GM06990 (cell line): ENCODE measurements around the gene ALPK3.

ENCODE experiments used
- DNase-seq: peaks from one replicate; pipeline ENCODE4 v3.0.0-alpha.2; 2011; ENCODE audit not compliant: insufficient read length; ENCODE audit errors: extremely low read depth
- H3K27me3 ChIP-seq: replicated peaks from 2 replicates; pipeline ENCODE4 v1.6.0; 2011; ENCODE audit warnings: low read length; ENCODE audit not compliant: control insufficient read depth, insufficient read depth
- H3K36me3 ChIP-seq: 2 replicates; pipeline ENCODE4 v1.5.1; 2011; ENCODE audit warnings: low read length; ENCODE audit not compliant: control insufficient read depth, insufficient read depth
- H3K4me3 ChIP-seq: replicated peaks from 2 replicates; pipeline ENCODE4 v1.5.1; 2011; ENCODE audit warnings: low read depth, mild to moderate bottlenecking, control low read depth, low read length
- TF ChIP-seq, protein P1 (sequence below): IDR thresholded peaks from 2 replicates; pipeline ENCODE4 v1.5.1; 2011; ENCODE audit warnings: low read length, control low read depth, mild to moderate bottlenecking, inconsistent platforms; ENCODE audit not compliant: insufficient read depth, poor library complexity, severe bottlenecking

ALPK3 gene

DNA sequence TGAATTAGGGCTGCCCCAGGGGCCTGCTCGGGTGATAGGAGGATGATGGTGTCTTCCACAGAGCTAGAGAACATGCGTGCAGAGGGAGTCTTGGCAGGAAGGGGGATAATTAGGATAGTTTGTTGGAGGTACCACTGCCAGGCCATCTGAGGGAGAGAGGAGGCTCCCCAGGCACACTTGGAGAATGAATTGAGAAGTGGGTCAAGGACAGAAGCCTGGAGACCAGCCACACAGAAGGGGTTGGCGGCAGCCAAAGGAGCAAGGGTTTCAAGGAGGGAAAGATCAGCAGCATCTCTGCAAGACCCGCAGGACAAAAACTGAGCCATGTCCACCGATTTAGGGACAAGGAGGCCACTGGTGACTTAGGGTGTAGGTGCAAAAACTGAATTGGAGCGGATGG is 74.2 kb downstream of the ALPK3 start:
- Histone ChIP-seq H3K4me3 (no peak overlapping the region), H3K36me3 (no peaks in the 10 kb centered on the region), H3K27me3 (no peaks in the 10 kb centered on the region; the same call in none of the 2 replicates)
- DNase-seq = no peak
- TF ChIP-seq, protein P1, sequence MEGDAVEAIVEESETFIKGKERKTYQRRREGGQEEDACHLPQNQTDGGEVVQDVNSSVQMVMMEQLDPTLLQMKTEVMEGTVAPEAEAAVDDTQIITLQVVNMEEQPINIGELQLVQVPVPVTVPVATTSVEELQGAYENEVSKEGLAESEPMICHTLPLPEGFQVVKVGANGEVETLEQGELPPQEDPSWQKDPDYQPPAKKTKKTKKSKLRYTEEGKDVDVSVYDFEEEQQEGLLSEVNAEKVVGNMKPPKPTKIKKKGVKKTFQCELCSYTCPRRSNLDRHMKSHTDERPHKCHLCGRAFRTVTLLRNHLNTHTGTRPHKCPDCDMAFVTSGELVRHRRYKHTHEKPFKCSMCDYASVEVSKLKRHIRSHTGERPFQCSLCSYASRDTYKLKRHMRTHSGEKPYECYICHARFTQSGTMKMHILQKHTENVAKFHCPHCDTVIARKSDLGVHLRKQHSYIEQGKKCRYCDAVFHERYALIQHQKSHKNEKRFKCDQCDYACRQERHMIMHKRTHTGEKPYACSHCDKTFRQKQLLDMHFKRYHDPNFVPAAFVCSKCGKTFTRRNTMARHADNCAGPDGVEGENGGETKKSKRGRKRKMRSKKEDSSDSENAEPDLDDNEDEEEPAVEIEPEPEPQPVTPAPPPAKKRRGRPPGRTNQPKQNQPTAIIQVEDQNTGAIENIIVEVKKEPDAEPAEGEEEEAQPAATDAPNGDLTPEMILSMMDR = no peak

DNA sequence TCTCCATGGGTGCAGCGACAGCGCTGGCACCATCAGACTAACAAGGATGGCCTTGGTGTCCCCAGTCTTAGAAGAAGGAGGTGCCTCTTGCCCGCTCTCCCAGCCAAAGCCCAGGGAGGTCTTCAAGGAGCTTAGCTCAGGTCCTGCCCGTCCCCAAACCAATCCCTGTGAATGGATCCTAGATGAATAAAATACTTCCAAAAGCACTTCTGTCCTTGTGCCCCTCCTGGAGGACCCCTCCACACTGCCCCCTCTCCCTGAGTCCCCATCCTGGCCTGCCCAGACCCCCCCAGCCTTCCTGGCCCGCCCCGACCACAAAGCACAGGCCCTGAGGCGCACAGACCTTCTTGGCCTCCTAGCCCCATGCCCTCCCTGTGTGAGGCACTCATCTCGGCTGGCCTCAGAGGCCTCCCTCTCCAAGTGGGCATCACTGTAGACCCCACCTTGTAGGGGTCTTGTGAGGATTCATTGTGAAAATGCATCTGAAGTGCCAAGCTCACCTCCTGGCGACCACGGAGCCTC is 75.7 kb downstream of the ALPK3 start:
- TF ChIP-seq, protein P1 = no peak
- Histone ChIP-seq H3K36me3 (no peaks in the 10 kb centered on the region), H3K4me3 (no peak overlapping the region), H3K27me3 (no peaks in the 10 kb centered on the region; the same call in none of the 2 replicates)
- DNase-seq = no peak

DNA sequence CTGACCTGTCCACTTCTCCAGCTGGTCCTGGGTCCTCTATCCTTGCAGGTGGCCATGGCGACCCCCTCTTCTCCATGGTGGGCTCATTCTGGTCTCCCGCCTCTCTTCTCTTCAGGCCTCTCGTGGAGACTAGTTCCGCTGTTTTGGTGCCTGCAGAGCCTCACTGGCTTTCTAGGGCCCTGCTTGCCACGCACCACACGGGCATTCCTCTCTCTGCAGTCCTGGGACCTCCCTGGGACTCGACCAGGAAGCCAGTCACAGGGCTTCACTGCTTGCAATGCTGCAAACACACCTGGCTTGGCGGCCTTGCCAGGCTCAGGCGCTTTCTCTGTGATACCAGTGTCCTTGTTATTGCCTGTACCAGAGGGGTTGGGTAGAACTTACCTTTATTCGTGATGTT is 76.5 kb downstream of the ALPK3 start:
- Histone ChIP-seq H3K4me3 (no peak overlapping the region), H3K36me3 (no peaks in the 10 kb centered on the region), H3K27me3 (no peaks in the 10 kb centered on the region; the same call in none of the 2 replicates)
- TF ChIP-seq, protein P1 = no peak
- no peak for DNase-seq

DNA sequence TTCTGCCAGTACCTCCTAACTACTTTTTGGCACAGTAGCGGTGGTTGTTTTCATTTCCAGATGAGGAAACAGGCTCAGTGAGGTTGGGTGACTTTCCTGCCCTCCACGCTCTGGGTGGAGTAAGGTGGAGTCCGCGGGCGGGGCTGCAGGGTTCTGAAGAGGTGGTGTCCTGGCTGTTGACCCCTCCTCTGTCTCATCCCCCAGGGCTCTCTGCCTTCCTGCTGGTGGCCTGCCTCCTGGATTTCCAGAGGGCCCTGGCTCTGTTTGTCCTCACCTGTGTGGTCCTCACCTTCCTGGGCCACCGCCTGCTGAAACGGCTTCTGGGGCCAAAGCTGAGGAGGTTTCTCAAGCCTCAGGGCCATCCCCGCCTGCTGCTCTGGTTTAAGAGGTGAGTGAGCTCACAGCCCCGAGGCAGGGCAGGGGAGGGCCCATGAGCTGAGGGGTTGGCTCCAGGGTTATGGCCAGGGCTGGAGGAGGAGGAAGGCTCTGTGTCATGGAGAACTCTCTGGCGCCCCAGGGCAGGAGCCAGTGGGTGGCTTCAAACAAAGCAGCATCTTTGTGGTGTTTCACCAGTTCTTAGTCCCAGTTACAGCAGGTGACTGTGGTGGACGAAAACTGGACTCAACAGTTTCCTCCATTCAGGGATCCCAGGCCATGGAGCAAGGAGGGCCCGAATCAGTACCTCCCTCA is 77.7 kb downstream of the ALPK3 start:
- DNase-seq = no peak
- TF ChIP-seq, protein P1 = no peak
- no peak overlapping the region for H3K4me3 ChIP-seq
- no peaks in the 10 kb centered on the region for H3K36me3 ChIP-seq
- no peaks in the 10 kb centered on the region; the same call in none of the 2 replicates for H3K27me3 ChIP-seq

DNA sequence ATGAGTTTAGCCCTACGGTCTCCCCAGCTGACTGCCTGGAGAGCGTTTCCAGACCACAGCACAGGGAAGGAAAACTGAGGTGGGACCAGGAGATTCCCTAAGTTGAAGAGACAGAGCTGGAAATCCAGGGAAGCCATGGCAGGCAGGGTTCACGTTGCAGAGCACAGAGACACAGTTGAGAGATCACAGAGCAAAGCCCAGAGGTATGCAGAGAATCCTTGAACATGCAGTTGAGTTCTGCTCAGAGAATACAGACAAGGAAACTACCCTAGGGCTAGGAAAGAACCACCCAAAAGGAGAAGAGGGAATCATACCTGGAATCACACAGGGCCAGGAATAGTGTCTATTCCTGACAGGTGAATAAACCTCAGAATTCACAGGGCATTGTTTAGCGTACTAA is 81.6 kb downstream of the ALPK3 start:
- no peaks in the 10 kb centered on the region for H3K36me3 ChIP-seq
- no peak overlapping the region for H3K4me3 ChIP-seq
- TF ChIP-seq, protein P1 = no peak
- H3K27me3 ChIP-seq = no peaks in the 10 kb centered on the region; the same call in 1 of the 2 replicates
- DNase-seq = no peak

DNA sequence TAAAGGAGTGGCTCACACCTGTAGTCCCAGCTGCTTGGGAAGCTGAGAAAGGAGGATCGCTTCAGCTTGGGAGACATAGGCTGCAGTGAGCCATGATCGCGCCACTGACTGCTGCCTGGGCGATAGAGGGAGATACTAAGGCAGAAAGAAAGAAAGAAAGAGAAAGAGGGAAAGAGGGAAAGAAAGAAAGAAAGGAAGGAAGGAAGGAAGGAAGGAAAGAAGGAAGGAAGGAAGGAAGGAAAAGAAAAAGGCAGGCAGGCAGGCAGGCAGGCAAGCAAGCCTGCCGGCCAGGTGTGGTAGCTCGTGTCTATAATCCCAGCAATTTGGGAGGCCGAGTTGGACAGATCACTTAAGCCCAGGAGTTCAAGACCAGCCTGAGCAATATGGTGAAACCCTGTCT is 82.6 kb downstream of the ALPK3 start:
- TF ChIP-seq, protein P1 = no peak
- Histone ChIP-seq H3K4me3 (no peak overlapping the region), H3K27me3 (no peaks in the 10 kb centered on the region), H3K36me3 (no peaks in the 10 kb centered on the region)
- DNase-seq = no peak
